CD14-positive monocyte (primary cell): ENCODE data around the gene EEA1. TPM values are rescaled to one million over a fixed set of nuclear protein-coding genes. Genes with fewer than 3 reads are reported as not detected.

Experiments
- DNase-seq, 3 donors: peaks; one replicate each; pipeline ENCODE4 v3.0.0-alpha.2; 2011 to 2022
- H2AFZ ChIP-seq: 2 replicates; pipeline ENCODE4 v1.6.0; 2012; ENCODE audit warnings: mild to moderate bottlenecking, low read depth, low read length, inconsistent platforms; ENCODE audit not compliant: insufficient read depth, poor library complexity, severe bottlenecking
- H3K27ac ChIP-seq, 2 donors: 1 replicate in 1 of 2; 2 replicates in 1 of 2; pipeline ENCODE4 v1.5.1; 2012 to 2013; ENCODE audit warnings: low read length in 2 of 2, control low read depth in 1 of 2, inconsistent platforms in 1 of 2, low read depth in 1 of 2, mild to moderate bottlenecking in 1 of 2
- H3K27me3 ChIP-seq, 2 donors: one replicate each; pipeline versions ENCODE4 v1.6.0 to v1.6.1; 2011 to 2013; ENCODE audit warnings: low read length in 2 of 2; ENCODE audit not compliant: control insufficient read depth in 2 of 2, insufficient read depth in 2 of 2
- H3K36me3 ChIP-seq, 2 donors: replicated peaks in 1 of 2; 1 replicate in 1 of 2; 2 replicates in 1 of 2; pipeline versions ENCODE4 v1.5.1 to v1.6.1; 2012 to 2013; ENCODE audit warnings: low read length in 2 of 2, control low read depth in 1 of 2, inconsistent platforms in 1 of 2, mild to moderate bottlenecking in 1 of 2; ENCODE audit not compliant: insufficient read depth in 2 of 2, control insufficient read depth in 1 of 2
- H3K4me1 ChIP-seq, 2 donors: 1 replicate in 1 of 2; 2 replicates in 1 of 2; pipeline versions ENCODE4 v1.5.1 to v1.6.1; 2012 to 2013; ENCODE audit warnings: low read length in 2 of 2, control low read depth in 1 of 2, inconsistent platforms in 1 of 2, mild to moderate bottlenecking in 1 of 2, moderate library complexity in 1 of 2; ENCODE audit not compliant: insufficient read depth in 2 of 2, control insufficient read depth in 1 of 2
- H3K4me2 ChIP-seq: replicated peaks from 2 replicates; pipeline ENCODE3; 2012; ENCODE audit warnings: low read length, moderate library complexity, mild to moderate bottlenecking; ENCODE audit not compliant: poor library complexity, severe bottlenecking; ENCODE audit errors: extremely low read depth
- H3K4me3 ChIP-seq, 3 experiments: fragments of 200-600 bp in 1 of 3; sonication (generic) in 1 of 3; replicated peaks in 1 of 3; 1 replicate in 2 of 3; 2 replicates in 1 of 3; pipeline ENCODE4 v1.5.1; 2011 to 2013; ENCODE audit warnings: low read length in 3 of 3, mild to moderate bottlenecking in 3 of 3, control low read depth in 2 of 3, low read depth in 2 of 3, inconsistent platforms in 1 of 3, moderate library complexity in 1 of 3
- H3K79me2 ChIP-seq: 2 replicates; pipeline ENCODE4 v1.6.0; 2012; ENCODE audit warnings: mild to moderate bottlenecking, control low read depth, inconsistent platforms, low read length, moderate library complexity; ENCODE audit not compliant: insufficient read depth
- H3K9ac ChIP-seq: 2 replicates; pipeline ENCODE4 v1.6.0; 2017; ENCODE audit warnings: low read length, mild to moderate bottlenecking; ENCODE audit not compliant: insufficient read depth, poor library complexity, severe bottlenecking
- H3K9me3 ChIP-seq, 2 donors: replicated peaks in 1 of 2; 1 replicate in 1 of 2; 2 replicates in 1 of 2; pipeline versions ENCODE4 v1.5.1 to v1.6.1; 2012 to 2013; ENCODE audit warnings: low read length in 2 of 2, control low read depth in 1 of 2; ENCODE audit not compliant: control insufficient read depth in 1 of 2, insufficient read depth in 1 of 2
- H4K20me1 ChIP-seq: 2 replicates; pipeline ENCODE4 v1.6.0; 2012; ENCODE audit warnings: mild to moderate bottlenecking, low read length, control low read depth, moderate library complexity; ENCODE audit not compliant: insufficient read depth
- H3K27ac Mint-ChIP-seq, 7 donors: one replicate each; pipeline ENCODE4 v1.8.0; 2020; ENCODE audit warnings: mild to moderate bottlenecking in 7 of 7, mixed read lengths in 7 of 7, moderate library complexity in 6 of 7, inconsistent platforms in 2 of 7
- H3K27me3 Mint-ChIP-seq, 3 donors: one replicate each; pipeline ENCODE4 v1.8.0; 2021 to 2022; ENCODE audit warnings: low read depth in 3 of 3, mild to moderate bottlenecking in 3 of 3, mixed read lengths in 3 of 3, moderate library complexity in 3 of 3, inconsistent platforms in 1 of 3
- H3K36me3 Mint-ChIP-seq, 2 donors: one replicate each; pipeline ENCODE4 v1.8.0; 2020; ENCODE audit warnings: mixed read lengths in 2 of 2, inconsistent platforms in 1 of 2, mild to moderate bottlenecking in 1 of 2
- H3K4me1 Mint-ChIP-seq: one replicate; pipeline ENCODE4 v1.8.0; 2020; ENCODE audit warnings: mild to moderate bottlenecking, mixed read lengths
- H3K4me3 Mint-ChIP-seq, 2 donors: one replicate each; pipeline ENCODE4 v1.8.0; 2020; ENCODE audit warnings: mild to moderate bottlenecking in 2 of 2, mixed read lengths in 2 of 2, moderate library complexity in 1 of 2
- H3K9me3 Mint-ChIP-seq, 7 donors: one replicate each; pipeline ENCODE4 v1.8.0; 2020 to 2022; ENCODE audit warnings: mixed read lengths in 7 of 7, mild to moderate bottlenecking in 6 of 7, moderate library complexity in 6 of 7, inconsistent platforms in 2 of 7
- CTCF ChIP-seq: fragments of 200-600 bp; IDR thresholded peaks from one replicate; pipeline ENCODE4 v1.8.0; 2022; ENCODE audit warnings: antibody characterized with exemption, mild to moderate bottlenecking
- WGBS: methylation state at CpG from one replicate; pipeline ENCODE4 v1.1.5; 2013; ENCODE audit warnings: missing lambda C conversion rate; ENCODE audit not compliant: insufficient coverage; 5-methylcytosine and 5-hydroxymethylcytosine counted together
- intact Hi-C, 2 donors: fragments of 100-400 bp; cut with micrococcal nuclease; formaldehyde crosslinking; loops; one replicate each; pipeline versions ENCODE4 v1.15.0 to v1.15.1; 2023
- polyA plus RNA-seq, 3 donors: library from polyadenylated mRNA; depleted of rRNA in 1 of 3; unstranded in 2 of 3; stranded (reverse) in 1 of 3; fragments of 300-500 nt in 2 of 3; fragments of >200 nt in 1 of 3; fragmentation: Illumina TruSeq in 2 of 3; gene quantifications; 1 replicate in 2 of 3; 2 replicates in 1 of 3; pipeline ENCODE4 v1.2.3, GENCODE V29; 2012 to 2021

EEA1 gene
- polyA plus RNA-seq, 3 donors = 3.0 to 10.7 (median 3.6) TPM

GRCh38 chr12:92732716-92733115 is 196.4 kb downstream of the EEA1 start:
- no peaks in the 10 kb centered on the region for H3K79me2 ChIP-seq
- H3K4me3 ChIP-seq = no peak overlapping the region
- TF ChIP-seq CTCF = no peak
- H3K27me3 ChIP-seq = no peaks in the 10 kb centered on the region
- H2AFZ ChIP-seq = no peak overlapping the region
- intact Hi-C loops = no loop called here
- no peaks in the 10 kb centered on the region for H4K20me1 ChIP-seq
- Mint-ChIP-seq H3K4me3 (no peak overlapping the region), H3K27ac (no peak overlapping the region), H3K9me3 (peaks cover 0 to 3% (median 0%) of the 10 kb centered on the region in 7 donors), H3K27me3 (peaks cover 0 to 3% (median 0%) of the 10 kb centered on the region in 3 donors), H3K4me1 (peaks cover 14% of the 10 kb centered on the region), H3K36me3 (peaks cover 0 to 1% of the 10 kb centered on the region in 2 donors)
- no peak overlapping the region for H3K4me2 ChIP-seq
- peaks cover 0 to 6% of the 10 kb centered on the region in 2 donors for H3K4me1 ChIP-seq
- no peak overlapping the region for H3K9ac ChIP-seq
- H3K36me3 ChIP-seq = no peaks in the 10 kb centered on the region
- H3K9me3 ChIP-seq = no peaks in the 10 kb centered on the region
- 89% methylated on average over 3 of the region's 6 CpGs for WGBS
- DNase-seq = no peak
- no peak overlapping the region for H3K27ac ChIP-seq

GRCh38 chr12:92732216-92732615 is 196.9 kb downstream of the EEA1 start:
- Mint-ChIP-seq H3K36me3 (peaks cover 0 to 1% of the 10 kb centered on the region in 2 donors), H3K27ac (no peak overlapping the region), H3K9me3 (peaks cover 0 to 3% (median 0%) of the 10 kb centered on the region in 7 donors), H3K4me3 (no peak overlapping the region), H3K4me1 (peaks cover 12% of the 10 kb centered on the region), H3K27me3 (peaks cover 0 to 3% (median 2%) of the 10 kb centered on the region in 3 donors)
- Histone ChIP-seq H2AFZ (no peak overlapping the region), H3K9ac (no peak overlapping the region), H3K4me3 (no peak overlapping the region), H4K20me1 (no peaks in the 10 kb centered on the region), H3K79me2 (no peaks in the 10 kb centered on the region), H3K36me3 (no peaks in the 10 kb centered on the region), H3K9me3 (no peaks in the 10 kb centered on the region), H3K27me3 (no peaks in the 10 kb centered on the region), H3K4me1 (peaks cover 0 to 6% of the 10 kb centered on the region in 2 donors), H3K27ac (no peak overlapping the region), H3K4me2 (no peak overlapping the region)
- no peak for DNase-seq
- TF ChIP-seq CTCF = no peak
- intact Hi-C loops = no loop called here
- 100% methylated on average over 1 of the region's 5 CpGs for WGBS
